ENCODE data around the gene SRGAP3.

DNA sequence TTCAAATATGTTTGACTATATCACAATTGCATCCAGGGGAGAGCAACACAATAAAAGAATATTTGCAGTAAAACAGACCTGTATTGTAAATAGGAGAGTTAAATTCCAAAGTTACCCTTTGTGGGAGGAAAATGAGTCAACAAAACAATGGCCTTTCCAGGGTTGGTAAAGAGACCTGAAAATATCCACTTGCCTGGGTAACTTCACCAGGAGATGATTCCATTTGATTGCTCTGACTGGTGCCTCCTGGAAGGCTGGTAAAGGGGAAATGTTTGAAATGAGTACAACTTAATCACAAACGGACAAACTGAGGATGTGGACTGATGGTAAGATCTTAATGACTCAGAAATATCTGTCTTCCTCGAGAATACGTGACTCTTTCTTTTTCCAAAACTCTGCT lies 43.6 kb upstream of the SRGAP3 start:
- TF ChIP-seq, protein P1, sequence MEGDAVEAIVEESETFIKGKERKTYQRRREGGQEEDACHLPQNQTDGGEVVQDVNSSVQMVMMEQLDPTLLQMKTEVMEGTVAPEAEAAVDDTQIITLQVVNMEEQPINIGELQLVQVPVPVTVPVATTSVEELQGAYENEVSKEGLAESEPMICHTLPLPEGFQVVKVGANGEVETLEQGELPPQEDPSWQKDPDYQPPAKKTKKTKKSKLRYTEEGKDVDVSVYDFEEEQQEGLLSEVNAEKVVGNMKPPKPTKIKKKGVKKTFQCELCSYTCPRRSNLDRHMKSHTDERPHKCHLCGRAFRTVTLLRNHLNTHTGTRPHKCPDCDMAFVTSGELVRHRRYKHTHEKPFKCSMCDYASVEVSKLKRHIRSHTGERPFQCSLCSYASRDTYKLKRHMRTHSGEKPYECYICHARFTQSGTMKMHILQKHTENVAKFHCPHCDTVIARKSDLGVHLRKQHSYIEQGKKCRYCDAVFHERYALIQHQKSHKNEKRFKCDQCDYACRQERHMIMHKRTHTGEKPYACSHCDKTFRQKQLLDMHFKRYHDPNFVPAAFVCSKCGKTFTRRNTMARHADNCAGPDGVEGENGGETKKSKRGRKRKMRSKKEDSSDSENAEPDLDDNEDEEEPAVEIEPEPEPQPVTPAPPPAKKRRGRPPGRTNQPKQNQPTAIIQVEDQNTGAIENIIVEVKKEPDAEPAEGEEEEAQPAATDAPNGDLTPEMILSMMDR (IDR thresholded peaks at IDR 0.05): no peak
- TF ChIP-seq POLR2A (IDR thresholded peaks at IDR 0.05): no peak

All from uterus (tissue), 2 donors.